ENCODE results near the gene GPC6. TPM values are rescaled to one million over a fixed set of nuclear protein-coding genes. Genes with fewer than 3 reads are reported as not detected.

Gene GPC6
- total RNA-seq, 1 donor from 2014 or later = 8.4 TPM

DNA sequence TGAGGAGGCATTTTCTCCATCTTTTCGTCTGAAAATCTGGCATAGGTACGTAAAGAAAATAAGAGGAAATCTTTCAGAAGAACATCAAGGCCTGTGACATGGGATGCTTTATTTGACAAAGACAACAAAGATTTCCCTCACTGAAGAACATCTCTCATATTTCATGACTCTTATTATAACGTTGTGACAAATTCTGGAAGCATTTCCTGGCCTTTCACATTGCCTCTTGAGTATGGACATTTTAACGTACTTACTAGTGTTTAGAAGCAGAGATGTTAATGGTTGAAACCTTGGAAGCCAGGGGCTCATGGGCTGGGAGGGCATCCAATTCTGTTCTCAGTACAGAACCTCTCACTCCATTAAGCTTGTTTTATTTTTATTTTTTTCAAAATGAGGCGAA, 1042.1 kb downstream of the GPC6 start:
- TF ChIP-seq, protein P1, sequence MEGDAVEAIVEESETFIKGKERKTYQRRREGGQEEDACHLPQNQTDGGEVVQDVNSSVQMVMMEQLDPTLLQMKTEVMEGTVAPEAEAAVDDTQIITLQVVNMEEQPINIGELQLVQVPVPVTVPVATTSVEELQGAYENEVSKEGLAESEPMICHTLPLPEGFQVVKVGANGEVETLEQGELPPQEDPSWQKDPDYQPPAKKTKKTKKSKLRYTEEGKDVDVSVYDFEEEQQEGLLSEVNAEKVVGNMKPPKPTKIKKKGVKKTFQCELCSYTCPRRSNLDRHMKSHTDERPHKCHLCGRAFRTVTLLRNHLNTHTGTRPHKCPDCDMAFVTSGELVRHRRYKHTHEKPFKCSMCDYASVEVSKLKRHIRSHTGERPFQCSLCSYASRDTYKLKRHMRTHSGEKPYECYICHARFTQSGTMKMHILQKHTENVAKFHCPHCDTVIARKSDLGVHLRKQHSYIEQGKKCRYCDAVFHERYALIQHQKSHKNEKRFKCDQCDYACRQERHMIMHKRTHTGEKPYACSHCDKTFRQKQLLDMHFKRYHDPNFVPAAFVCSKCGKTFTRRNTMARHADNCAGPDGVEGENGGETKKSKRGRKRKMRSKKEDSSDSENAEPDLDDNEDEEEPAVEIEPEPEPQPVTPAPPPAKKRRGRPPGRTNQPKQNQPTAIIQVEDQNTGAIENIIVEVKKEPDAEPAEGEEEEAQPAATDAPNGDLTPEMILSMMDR (IDR thresholded peaks at IDR 0.05) = no peak
- Histone ChIP-seq H3K9me3 (no peaks in the 10 kb centered on the region), H3K4me1 (no peaks in the 10 kb centered on the region), H3K27ac (no peak overlapping the region), H3K36me3 (no peaks in the 10 kb centered on the region), H3K4me3 (no peak overlapping the region), H3K27me3 (no peaks in the 10 kb centered on the region)
- DNase-seq = no peak
- ATAC-seq = no peak
- intact Hi-C loops (cut with DNase I) = no loop called here

DNA sequence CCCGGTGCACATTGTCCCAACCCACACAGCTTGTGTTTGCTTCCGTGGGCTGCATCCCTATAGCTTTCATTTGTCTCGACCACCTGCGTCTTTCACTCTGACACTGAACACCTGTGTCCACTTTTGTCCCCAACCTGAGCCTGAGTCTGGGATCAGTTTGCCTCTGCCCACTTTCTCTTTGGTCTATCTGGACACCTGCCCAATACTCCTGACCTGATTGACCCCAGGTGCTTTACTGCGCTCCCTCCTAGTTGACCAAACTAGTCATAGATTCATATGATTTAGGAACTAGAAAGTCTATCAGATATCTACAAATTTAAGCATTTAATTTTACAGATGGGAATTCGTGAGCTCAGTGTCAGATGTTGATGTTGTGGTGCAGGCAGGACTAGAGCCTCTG, 1043.0 kb downstream of the GPC6 start:
- DNase-seq = no peak
- ATAC-seq = no peak
- intact Hi-C loops (cut with DNase I) = no loop called here
- no peaks in the 10 kb centered on the region for H3K9me3 ChIP-seq
- H3K4me1 ChIP-seq = no peaks in the 10 kb centered on the region
- no peak overlapping the region for H3K27ac ChIP-seq
- no peaks in the 10 kb centered on the region for H3K27me3 ChIP-seq
- TF ChIP-seq, protein P1 (IDR thresholded peaks at IDR 0.05) = no peak
- H3K36me3 ChIP-seq = no peaks in the 10 kb centered on the region
- H3K4me3 ChIP-seq = no peak overlapping the region

DNA sequence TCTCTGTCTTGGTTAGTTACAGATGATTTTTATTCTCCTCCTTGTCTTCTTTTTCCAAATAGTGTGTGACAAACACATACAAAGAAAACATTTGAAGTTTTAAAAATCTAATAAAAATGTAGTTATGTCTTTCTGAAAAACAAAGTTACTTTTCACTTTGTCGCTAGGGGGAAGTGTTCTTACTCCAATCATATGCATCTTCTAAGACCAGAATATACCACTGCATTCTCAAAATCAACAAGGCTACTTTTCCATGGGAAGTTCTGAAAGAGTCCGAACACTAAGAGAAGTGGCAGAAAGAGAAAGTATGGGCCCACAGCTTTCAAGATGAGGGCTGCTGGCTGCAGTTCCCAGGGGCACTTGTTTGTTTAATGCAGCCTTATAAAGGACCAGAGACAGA, 1043.9 kb downstream of the GPC6 start:
- Histone ChIP-seq H3K36me3 (no peaks in the 10 kb centered on the region), H3K9me3 (no peaks in the 10 kb centered on the region), H3K4me1 (no peaks in the 10 kb centered on the region), H3K4me3 (no peak overlapping the region), H3K27me3 (no peaks in the 10 kb centered on the region), H3K27ac (no peak overlapping the region)
- no peak for DNase-seq
- intact Hi-C loops (cut with DNase I) = no loop called here
- ATAC-seq = no peak
- TF ChIP-seq, protein P1 (IDR thresholded peaks at IDR 0.05) = no peak

DNA sequence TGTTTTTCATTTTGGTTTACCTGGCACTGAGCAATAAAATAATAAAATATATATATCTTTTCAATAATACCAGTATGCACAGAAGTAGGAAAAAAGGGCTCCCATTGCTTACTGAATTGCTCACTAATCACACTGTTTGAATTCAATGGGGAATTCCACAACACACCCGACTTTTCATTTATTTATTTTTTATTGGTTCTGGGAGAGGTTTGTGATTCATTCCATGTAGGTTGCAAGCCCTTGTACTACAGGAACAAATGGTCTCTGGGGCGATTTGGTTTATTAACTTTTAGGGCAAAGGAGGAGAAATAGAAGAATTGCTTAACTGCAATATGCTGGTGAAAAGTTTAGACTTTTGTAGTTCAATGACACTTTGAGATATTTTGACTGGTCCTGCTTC, 1045.4 kb downstream of the GPC6 start:
- no peak overlapping the region for H3K27ac ChIP-seq
- H3K4me1 ChIP-seq = no peaks in the 10 kb centered on the region
- no peaks in the 10 kb centered on the region for H3K36me3 ChIP-seq
- intact Hi-C loops (cut with DNase I) = no loop called here
- TF ChIP-seq, protein P1 (IDR thresholded peaks at IDR 0.05) = no peak
- no peak overlapping the region for H3K4me3 ChIP-seq
- no peaks in the 10 kb centered on the region for H3K27me3 ChIP-seq
- no peaks in the 10 kb centered on the region for H3K9me3 ChIP-seq
- ATAC-seq = no peak
- no peak for DNase-seq

DNA sequence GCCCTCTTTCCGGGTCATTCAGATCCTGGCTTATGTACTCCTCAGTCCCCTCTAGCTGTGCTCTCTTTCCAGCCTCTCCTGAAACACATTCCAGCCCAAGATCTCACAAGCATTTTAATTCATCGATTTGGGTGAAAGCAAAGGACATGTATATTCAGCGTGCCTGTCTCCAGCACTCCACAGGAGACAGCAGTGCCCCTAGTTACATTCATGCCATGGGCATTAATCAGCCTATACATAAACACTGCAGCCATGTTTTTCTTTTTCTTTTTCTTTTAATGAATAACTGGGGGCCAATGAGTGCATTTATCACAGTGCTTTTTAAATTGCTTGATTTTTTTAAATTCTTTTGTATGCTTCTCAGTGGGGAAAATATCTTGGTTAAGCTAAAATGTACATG, 1053.7 kb downstream of the GPC6 start:
- DNase-seq = no peak
- H3K4me3 ChIP-seq = no peak overlapping the region
- H3K9me3 ChIP-seq = no peaks in the 10 kb centered on the region
- no peak overlapping the region for H3K27ac ChIP-seq
- H3K36me3 ChIP-seq = no peaks in the 10 kb centered on the region
- intact Hi-C loops (cut with DNase I) = no loop called here
- H3K4me1 ChIP-seq = no peaks in the 10 kb centered on the region
- no peak for ATAC-seq
- no peaks in the 10 kb centered on the region for H3K27me3 ChIP-seq
- TF ChIP-seq, protein P1 (IDR thresholded peaks at IDR 0.05) = no peak

DNA sequence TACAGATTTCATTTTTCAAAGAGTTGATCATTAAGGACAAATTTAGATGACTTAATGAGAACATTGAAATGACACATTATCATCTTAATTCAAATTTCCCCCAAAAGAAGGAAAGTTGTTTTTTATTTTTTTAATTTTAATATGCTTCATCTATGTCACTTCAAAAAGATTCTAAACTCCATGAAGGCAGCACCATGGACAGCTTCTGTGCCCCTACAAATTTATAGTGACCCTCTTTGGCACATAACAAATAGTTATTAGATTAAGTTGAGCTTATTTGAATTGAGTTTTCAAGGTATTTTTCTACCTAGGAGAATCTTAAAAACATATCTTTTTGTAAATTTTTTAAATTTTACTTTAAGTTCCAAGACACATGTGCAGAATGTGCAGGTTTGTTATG, 1054.2 kb downstream of the GPC6 start:
- Histone ChIP-seq H3K4me1 (no peaks in the 10 kb centered on the region), H3K27ac (no peak overlapping the region), H3K4me3 (no peak overlapping the region), H3K9me3 (no peaks in the 10 kb centered on the region), H3K36me3 (no peaks in the 10 kb centered on the region), H3K27me3 (no peaks in the 10 kb centered on the region)
- no peak for DNase-seq
- ATAC-seq = no peak
- intact Hi-C loops (cut with DNase I) = no loop called here
- TF ChIP-seq, protein P1 (IDR thresholded peaks at IDR 0.05) = no peak

Measured in upper lobe of right lung (tissue), 1 donor.